GM19238 (cell line): Measurements from ENCODE around the gene AATK.

Experiments used
- DNase-seq: peaks from one replicate; pipeline ENCODE4 v3.0.0; 2011; ENCODE audit warnings: low spot score; ENCODE audit not compliant: insufficient read length

Gene AATK

DNA sequence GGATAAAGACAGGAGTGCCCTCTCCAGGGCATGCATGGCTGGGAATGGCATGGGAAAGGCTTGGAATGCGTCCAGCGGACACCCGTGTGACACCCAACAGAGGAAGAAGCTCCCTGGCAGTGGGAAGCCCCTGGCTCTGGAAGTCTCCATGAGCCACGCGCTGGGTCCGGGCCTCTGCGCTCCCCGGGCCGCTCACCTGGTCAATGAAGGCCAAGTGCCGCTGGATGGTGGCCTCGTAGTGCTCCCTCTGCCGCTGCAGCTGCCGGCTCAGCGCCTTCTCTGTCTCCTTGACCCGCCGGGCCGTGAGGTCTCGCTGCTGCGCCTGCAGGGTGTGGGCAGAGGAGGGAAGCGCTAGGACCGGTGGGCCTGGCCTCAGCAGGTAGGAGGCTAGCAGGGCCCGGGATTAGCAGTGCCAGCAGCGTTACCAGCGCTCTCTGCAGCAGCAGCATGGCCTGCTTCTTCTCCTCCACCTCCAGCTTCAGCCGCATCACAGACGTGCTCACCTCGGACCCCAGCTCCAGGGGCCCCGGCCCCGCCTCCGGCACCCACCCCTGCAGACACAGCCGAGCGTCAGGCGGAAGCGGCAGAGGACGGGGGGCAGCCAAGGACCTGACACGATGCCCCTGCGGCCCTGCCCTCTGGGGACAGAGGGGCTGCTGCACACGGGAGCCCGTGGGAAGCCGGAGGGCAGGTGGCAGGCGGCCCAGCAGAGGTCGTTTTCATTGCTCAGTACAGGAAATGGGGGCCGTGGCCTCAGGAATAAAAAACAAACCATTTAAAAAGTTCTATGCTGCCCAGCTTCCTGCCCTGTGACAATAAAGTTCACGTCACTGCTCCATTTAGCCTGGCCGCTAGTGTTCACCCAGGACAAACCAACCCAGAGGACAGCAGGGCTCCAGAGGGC, 30.7 kb upstream of the AATK start:
- DNase-seq, result no peak

DNA sequence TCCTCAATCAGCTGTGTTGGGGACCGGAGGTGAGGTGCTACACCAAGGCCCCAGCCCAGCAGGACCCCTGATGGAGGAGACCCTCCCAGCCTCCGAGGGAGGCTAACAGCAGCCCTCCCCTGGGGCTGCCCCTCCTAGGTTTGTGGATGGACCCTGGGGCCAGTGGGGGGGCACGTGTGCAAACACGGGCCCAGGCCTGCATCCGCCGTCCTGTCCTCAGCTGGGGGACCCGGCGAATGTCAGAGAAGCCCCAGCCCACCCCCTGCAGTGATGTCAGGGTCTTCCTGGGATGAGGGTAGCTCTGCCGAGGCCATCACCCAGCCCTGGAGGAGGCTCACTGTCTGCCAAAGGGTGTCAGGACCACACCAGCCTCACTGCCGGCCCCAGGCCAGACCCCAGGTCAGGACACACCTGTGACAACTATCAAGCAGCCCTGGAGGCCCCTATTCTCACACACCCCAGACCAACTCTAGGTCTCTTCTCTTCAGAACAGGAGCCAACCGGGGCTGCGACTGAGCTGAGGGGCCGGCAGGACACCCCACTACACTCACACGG, 30.0 kb upstream of the AATK start:
- DNase-seq, result no peak

- DNase-seq, result no peak
Observed at GRCh38 chr17:81194941-81195901, 29.2 kb upstream of the AATK start.

GRCh38 chr17:81194225-81194760, 28.3 kb upstream of the AATK start:
- DNase-seq, result no peak

DNA sequence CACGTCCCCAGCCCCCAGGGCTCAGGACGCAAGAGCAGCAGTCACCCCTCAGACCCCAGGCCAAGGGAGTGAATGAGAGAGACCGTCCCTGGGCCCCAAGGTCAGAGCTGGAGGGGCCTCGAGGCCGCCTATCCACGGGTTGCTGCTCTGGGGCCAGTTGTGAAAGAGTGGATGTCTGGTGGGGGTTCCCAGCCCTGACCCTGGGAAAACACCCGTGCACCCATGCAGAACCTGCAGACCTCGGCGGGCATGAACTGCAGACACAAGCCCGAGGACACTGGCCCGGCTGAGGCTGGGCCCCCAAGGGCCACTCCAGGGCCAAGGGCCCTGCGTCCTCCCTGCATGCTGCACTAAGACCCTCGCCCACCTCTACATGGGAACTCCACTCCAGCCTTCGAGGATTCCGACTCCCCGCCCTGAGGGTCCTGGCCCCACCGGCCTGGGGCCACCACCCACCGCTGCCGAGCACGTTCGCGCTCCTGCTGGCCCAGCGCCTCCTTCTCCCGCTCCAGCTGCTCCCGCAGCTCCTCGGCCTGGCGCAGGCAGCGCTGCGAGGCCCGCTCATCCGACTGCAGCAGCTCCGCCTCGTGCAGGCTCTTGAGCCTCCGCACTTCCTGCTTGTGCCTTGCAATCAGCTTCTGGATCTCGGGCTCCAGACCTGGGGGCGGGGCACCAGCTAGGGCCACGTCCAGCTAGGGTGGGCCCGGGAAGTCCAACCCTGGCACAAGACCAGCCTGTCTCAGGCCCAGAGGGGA, 27.6 kb upstream of the AATK start:
- DNase-seq, result no peak

DNA sequence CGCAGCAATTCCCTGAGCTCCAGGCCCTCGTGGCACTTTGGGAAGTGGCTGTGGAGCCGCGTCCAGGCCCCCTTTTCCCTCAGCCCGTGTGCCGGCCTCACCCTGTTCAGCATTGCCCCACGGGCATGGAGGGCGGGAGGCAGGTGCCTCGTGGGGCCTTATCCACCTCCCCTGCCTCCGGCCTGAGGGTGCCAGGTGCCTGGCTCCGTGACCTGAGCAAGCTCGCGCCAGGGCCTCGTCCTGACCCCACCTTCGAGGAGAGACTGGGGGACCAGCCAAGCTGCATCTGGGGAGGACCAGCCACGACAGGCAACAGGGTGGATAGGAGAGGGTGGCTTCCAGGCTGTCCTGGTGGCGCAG, 27.0 kb upstream of the AATK start:
- DNase-seq, result no peak

DNA sequence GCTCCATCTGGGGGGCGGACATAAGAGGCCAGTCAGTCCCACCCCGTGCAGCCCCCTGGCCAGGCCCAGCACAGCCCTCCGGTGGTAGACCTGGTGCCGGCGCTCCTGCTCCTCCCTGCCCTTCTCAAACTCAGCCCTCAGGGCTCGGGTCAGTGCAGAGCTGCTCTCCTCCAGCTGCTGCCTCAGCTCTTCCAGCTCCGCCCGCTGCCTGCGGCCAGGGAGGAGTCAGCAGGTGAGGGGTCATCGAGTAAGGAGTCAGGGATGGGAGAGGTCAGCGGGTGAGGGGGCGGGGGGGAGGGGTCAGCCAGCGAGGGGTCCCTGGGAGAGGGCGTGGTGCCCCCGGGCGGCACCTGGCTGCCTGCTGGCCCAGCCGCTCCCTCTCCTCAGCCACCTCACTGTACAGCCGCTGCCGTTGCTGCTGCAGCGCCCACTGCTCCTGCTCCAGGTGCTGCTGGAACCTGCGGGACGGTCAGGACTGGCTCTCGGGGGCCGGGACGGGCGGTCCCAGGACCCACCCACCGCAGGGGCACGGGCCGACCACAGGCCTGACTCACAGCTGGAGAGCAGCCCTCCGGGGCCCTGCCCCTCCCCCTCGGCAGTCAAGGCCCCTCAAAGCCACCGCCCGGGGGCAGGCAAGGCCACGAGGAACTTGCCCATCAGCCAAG, 26.5 kb upstream of the AATK start:
- no peak for DNase-seq

GRCh38 chr17:81191646-81192045, 25.6 kb upstream of the AATK start:
- DNase-seq, result no peak

- DNase-seq, result no peak
Observed at GRCh38 chr17:81191116-81191515, 25.1 kb upstream of the AATK start.

DNA sequence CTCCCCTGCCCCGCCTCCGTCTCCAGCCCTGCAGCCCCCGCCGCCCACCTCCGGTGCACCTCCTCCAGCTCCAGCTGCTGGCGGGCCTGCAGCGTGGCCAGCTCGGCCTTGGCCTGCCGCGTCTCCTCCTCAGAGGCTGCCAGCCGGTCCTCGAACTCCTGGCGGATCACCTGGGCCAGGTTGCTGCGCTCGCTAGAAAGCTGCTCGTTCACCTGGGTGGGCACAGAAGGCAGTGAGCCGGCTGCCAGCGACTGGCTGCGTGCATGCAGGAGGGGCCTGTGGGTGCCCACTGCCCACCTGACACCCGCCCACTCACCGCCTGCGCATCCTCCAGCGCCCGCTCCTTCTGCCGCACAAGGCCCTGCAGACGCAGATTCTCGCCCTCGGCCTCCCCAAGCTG, 24.6 kb upstream of the AATK start:
- no peak for DNase-seq

GRCh38 chr17:81189670-81190530, 23.9 kb upstream of the AATK start:
- no peak for DNase-seq

DNA sequence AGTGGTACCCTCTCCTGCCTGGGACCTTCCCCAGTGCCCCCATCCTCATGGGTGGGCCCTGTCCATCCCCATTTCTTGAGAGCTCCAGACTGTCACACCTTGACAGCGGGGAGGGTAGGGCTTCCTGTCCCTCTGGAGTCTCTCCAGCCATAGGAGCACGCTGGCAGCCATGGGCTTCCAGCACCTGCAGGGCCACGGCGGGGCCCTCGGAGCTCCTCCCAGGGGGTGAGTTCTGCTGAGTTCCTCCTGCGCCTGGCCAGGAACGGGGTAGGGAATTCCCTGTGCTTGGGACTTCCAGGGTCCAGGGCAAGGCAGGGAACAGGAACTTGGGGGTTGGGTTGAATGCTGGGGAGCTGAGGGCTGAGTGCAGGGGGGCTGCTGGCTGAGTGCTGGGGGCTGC, 23.0 kb upstream of the AATK start:
- no peak for DNase-seq

- no peak for DNase-seq
Observed at GRCh38 chr17:81188491-81188840, 22.4 kb upstream of the AATK start.

GRCh38 chr17:81187586-81188490, 21.8 kb upstream of the AATK start:
- no peak for DNase-seq

GRCh38 chr17:81187120-81187519, 21.1 kb upstream of the AATK start:
- DNase-seq, result no peak

- no peak for DNase-seq
Observed at GRCh38 chr17:81186203-81186602, 20.2 kb upstream of the AATK start.

- DNase-seq, result no peak
Observed at GRCh38 chr17:81184555-81184954, 18.5 kb upstream of the AATK start.

GRCh38 chr17:81183807-81184206, 17.8 kb upstream of the AATK start:
- DNase-seq, result no peak

DNA sequence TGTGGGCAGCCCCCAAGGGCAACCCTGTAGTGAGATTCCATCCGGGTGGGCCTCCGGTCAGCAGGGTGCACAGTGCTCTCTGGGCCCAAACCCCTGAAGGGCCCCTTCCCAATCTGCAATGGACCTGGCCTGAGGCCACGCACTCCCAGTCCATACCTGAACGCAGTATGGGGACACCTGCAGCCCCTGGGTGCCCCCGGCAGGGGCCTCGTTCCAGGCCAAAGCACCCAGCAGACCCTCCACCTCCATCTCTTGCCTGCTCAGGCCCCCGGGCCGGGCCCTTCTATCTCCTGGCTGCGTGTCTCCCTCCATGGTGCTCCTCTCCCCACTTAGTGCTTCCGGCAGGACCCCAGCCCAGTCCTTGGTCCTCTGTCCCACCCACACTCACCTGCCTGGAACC, 17.3 kb upstream of the AATK start:
- no peak for DNase-seq
